PC-3 (cell line): ENCODE results near the gene MYO1A. TPM values are rescaled to one million over a fixed set of nuclear protein-coding genes. Genes with fewer than 3 reads are reported as not detected.

Source experiments
- ATAC-seq: fragments of 200-7000 bp; cut with Tn5 transposase; 2 replicates; pipeline ENCODE4 v1.9.1; 2020; ENCODE audit warnings: mild to moderate bottlenecking, moderate library complexity
- BruUV-seq: library from RNA; stranded (reverse); fragments of 400-500 nt; replicated peaks from 2 replicates; lab custom pipeline; 2021; lab: Mats Ljungman, UMichigan
- CTCF ChIA-PET: fragments of 300-600 bp; sonication (Branson Sonifier 250); formaldehyde crosslinking; loops from one replicate; lab custom pipeline; 2022; ENCODE audit warnings: antibody characterized with exemption; lab: Charles Lee
- POLR2A ChIA-PET: fragments of 300-600 bp; sonication (Branson Sonifier 250); formaldehyde crosslinking; loops from one replicate; lab custom pipeline; 2022; ENCODE audit warnings: antibody characterized with exemption; ENCODE audit not compliant: unreplicated experiment; lab: Charles Lee
- DNase-seq: peaks from one replicate; pipeline ENCODE4 v3.0.0-alpha.2; 2015
- H2AFZ ChIP-seq: fragments of 300-600 bp; sonication (generic); 2 replicates; pipeline ENCODE4 v1.6.0; 2016; ENCODE audit warnings: antibody characterized with exemption, low read length
- H3F3A ChIP-seq: fragments of 300-600 bp; sonication (generic); one replicate; pipeline ENCODE4 v1.6.0; 2017; ENCODE audit warnings: antibody characterized with exemption, low read length, control low read depth, mild to moderate bottlenecking; ENCODE audit not compliant: unreplicated experiment
- H3K27ac ChIP-seq: fragments of 300-600 bp; sonication (generic); 2 replicates; pipeline ENCODE4 v1.5.1; 2016; ENCODE audit warnings: mild to moderate bottlenecking, low read length
- H3K27me3 ChIP-seq: fragments of 300-600 bp; sonication (generic); 2 replicates; pipeline ENCODE4 v1.6.1; 2016; ENCODE audit warnings: low read length, mixed read lengths
- H3K36me3 ChIP-seq: fragments of 300-600 bp; sonication (generic); 2 replicates; pipeline ENCODE4 v1.6.1; 2016; ENCODE audit warnings: low read depth, mixed run types, low read length, mixed read lengths
- H3K4me1 ChIP-seq: fragments of 300-600 bp; sonication (generic); 2 replicates; pipeline ENCODE4 v1.5.1; 2016; ENCODE audit warnings: low read length; ENCODE audit not compliant: insufficient read depth
- H3K4me2 ChIP-seq: fragments of 300-600 bp; sonication (generic); 2 replicates; pipeline ENCODE4 v1.6.0; 2016; ENCODE audit warnings: low read length
- H3K4me3 ChIP-seq: fragments of 300-600 bp; sonication (generic); 2 replicates; pipeline ENCODE4 v1.5.1; 2016; ENCODE audit warnings: mild to moderate bottlenecking, low read length, mixed read lengths
- H3K79me2 ChIP-seq: fragments of 300-600 bp; sonication (generic); 2 replicates; pipeline ENCODE4 v1.6.1; 2017; ENCODE audit warnings: low read length, mixed read lengths
- H3K9ac ChIP-seq: fragments of 300-600 bp; sonication (generic); 2 replicates; pipeline ENCODE4 v1.6.0; 2016; ENCODE audit warnings: mild to moderate bottlenecking, low read length
- H3K9me2 ChIP-seq: fragments of 300-600 bp; sonication (generic); replicated peaks from 2 replicates; pipeline ENCODE4 v1.6.1; 2016; ENCODE audit warnings: mixed run types, low read length, mixed read lengths
- H3K9me3 ChIP-seq: fragments of 300-600 bp; sonication (generic); 2 replicates; pipeline ENCODE4 v1.6.1; 2016; ENCODE audit warnings: low read length, mixed read lengths
- H4K20me1 ChIP-seq: fragments of 300-600 bp; sonication (generic); 2 replicates; pipeline ENCODE4 v1.6.1; 2016; ENCODE audit warnings: low read length, mixed read lengths
- EZH2 ChIP-seq: fragments of 300-600 bp; sonication (generic); IDR thresholded peaks from one replicate; pipeline ENCODE4 v1.6.1; 2017; ENCODE audit warnings: antibody characterized with exemption, mild to moderate bottlenecking, low read length; ENCODE audit not compliant: unreplicated experiment
- EZH2phosphoT487 ChIP-seq: fragments of 300-600 bp; sonication (generic); IDR thresholded peaks from 2 replicates; pipeline ENCODE4 v1.6.1; 2018; ENCODE audit warnings: mild to moderate bottlenecking, antibody characterized with exemption, low read length, borderline replicate concordance
- intact Hi-C: fragments of 100-400 bp; cut with micrococcal nuclease; formaldehyde crosslinking; loops from 2 replicates; pipeline ENCODE4 v1.9.0; 2023
- total RNA-seq: library from RNA; depleted of rRNA; stranded (reverse); fragments of >200 nt; gene quantifications from 2 replicates; pipeline ENCODE4 v1.2.3, GENCODE V29; 2014
- TF ChIP-seq, protein P1 (sequence below): fragments of 300-600 bp; sonication (generic); conservative IDR thresholded peaks from 2 replicates; pipeline ENCODE4 v1.5.1; 2017; ENCODE audit warnings: antibody characterized with exemption, low read depth, mild to moderate bottlenecking, low read length

Gene MYO1A
- total RNA-seq, 1 experiment from 2014 or later: not detected

- no peaks in the 10 kb centered on the region for H3K27me3 ChIP-seq
- H3K9me2 ChIP-seq: no peaks in the 10 kb centered on the region
- intact Hi-C loops: no loop called here
- ChIA-PET POLR2A (no interaction called here), CTCF (no interaction called here)
- no peaks in the 10 kb centered on the region for H3K36me3 ChIP-seq
- ATAC-seq (no peak), DNase-seq (no peak)
- H3K79me2 ChIP-seq: no peaks in the 10 kb centered on the region
- no peaks in the 10 kb centered on the region for H3F3A ChIP-seq
- no peak overlapping the region for H2AFZ ChIP-seq
- no peak overlapping the region for H3K27ac ChIP-seq
- peaks cover 19% of the 10 kb centered on the region for H3K4me1 ChIP-seq
- TF ChIP-seq EZH2phosphoT487: no peak
- TF ChIP-seq, protein P1, sequence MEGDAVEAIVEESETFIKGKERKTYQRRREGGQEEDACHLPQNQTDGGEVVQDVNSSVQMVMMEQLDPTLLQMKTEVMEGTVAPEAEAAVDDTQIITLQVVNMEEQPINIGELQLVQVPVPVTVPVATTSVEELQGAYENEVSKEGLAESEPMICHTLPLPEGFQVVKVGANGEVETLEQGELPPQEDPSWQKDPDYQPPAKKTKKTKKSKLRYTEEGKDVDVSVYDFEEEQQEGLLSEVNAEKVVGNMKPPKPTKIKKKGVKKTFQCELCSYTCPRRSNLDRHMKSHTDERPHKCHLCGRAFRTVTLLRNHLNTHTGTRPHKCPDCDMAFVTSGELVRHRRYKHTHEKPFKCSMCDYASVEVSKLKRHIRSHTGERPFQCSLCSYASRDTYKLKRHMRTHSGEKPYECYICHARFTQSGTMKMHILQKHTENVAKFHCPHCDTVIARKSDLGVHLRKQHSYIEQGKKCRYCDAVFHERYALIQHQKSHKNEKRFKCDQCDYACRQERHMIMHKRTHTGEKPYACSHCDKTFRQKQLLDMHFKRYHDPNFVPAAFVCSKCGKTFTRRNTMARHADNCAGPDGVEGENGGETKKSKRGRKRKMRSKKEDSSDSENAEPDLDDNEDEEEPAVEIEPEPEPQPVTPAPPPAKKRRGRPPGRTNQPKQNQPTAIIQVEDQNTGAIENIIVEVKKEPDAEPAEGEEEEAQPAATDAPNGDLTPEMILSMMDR: no peak
- no peak for TF ChIP-seq EZH2
- H3K4me3 ChIP-seq: no peak overlapping the region
- BruUV-seq: no TSS peak
- H3K9ac ChIP-seq: no peak overlapping the region
- no peaks in the 10 kb centered on the region for H4K20me1 ChIP-seq
- H3K9me3 ChIP-seq: no peaks in the 10 kb centered on the region
- no peak overlapping the region for H3K4me2 ChIP-seq
Observed at GRCh38 chr12:57098546-57098945, 48.6 kb upstream of the MYO1A start.

DNA sequence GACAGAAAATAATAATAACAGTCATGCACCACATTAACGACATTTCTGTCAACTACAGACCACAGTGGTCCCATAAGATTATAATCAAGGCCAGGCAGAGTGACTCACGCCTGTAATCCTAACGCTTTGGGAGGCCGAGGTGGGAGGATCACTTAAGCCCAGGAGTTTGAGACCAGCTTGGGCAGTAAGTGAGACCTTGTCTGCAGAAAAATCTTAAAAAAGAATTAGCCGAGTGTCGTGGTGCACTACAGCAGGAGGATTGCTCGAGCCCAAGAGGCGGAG is 47.6 kb upstream of the MYO1A start:
- H3K9me2 ChIP-seq: no peaks in the 10 kb centered on the region
- ChIA-PET POLR2A (interaction anchor here (0.6 kb wide), 1 partner anchor 79 kb away, joined by 7 read pairs; no protein-coding TSS in a partner anchor), CTCF (no interaction called here)
- H3K27ac ChIP-seq: no peak overlapping the region
- H3K27me3 ChIP-seq: no peaks in the 10 kb centered on the region
- no peak overlapping the region for H2AFZ ChIP-seq
- no peaks in the 10 kb centered on the region for H4K20me1 ChIP-seq
- TF ChIP-seq EZH2phosphoT487 (no peak), EZH2 (no peak)
- TF ChIP-seq, protein P1: no peak
- no peak overlapping the region for H3K9ac ChIP-seq
- no peaks in the 10 kb centered on the region for H3K79me2 ChIP-seq
- intact Hi-C loops: no loop called here
- DNase-seq (no peak), ATAC-seq (no peak)
- no peak overlapping the region for H3K4me2 ChIP-seq
- BruUV-seq: no TSS peak
- H3F3A ChIP-seq: no peaks in the 10 kb centered on the region
- no peaks in the 10 kb centered on the region for H3K9me3 ChIP-seq
- H3K4me1 ChIP-seq: peaks cover 19% of the 10 kb centered on the region
- H3K36me3 ChIP-seq: no peaks in the 10 kb centered on the region
- H3K4me3 ChIP-seq: no peak overlapping the region

DNA sequence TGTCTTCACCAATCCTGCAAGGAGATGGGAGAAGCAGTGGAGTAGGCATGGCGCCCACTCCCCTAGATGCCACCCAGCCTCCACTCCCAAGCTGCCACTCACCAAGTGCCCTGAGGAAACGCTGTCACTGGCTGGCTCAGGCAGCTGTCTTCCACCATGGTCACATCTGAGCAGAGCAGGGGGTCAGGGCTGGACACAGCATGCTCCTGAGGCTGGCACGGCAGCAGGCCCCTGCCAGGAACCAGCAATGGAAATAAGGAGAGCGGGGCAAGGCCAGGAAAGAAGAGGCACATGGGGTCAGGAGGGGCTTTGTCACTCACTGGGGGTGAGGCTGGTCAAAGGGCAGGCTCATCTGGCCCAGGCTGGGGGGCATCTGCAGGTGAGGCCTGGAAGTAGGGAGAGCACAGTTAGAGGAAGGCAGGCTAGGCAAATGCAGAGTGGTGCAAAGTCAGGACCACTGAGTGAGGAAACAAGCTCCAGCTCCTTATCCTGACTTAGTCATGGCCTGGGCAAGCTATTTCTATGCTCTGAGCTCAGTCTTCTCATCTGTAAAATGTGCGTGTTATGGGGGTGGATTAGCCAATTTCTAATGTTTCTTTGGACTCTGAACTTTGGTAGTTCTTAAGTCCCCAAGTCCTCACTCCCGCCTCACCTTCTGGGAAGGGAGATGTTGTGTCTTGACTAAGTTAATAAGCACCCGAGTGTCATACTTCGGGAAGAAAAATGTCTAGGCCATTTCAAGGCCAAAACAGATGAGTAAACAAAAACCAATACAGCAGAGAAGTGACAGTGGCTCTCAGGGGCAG is 47.0 kb upstream of the MYO1A start:
- Histone ChIP-seq H3K27me3 (no peaks in the 10 kb centered on the region), H3K4me3 (no peak overlapping the region), H3K9ac (no peak overlapping the region), H3K4me1 (peaks cover 16% of the 10 kb centered on the region), H3K4me2 (no peak overlapping the region), H3K9me2 (no peaks in the 10 kb centered on the region), H3K9me3 (no peaks in the 10 kb centered on the region), H3K27ac (no peak overlapping the region), H3F3A (no peaks in the 10 kb centered on the region), H2AFZ (no peak overlapping the region), H3K79me2 (no peaks in the 10 kb centered on the region), H4K20me1 (no peaks in the 10 kb centered on the region), H3K36me3 (no peaks in the 10 kb centered on the region)
- BruUV-seq: no TSS peak
- intact Hi-C loops: no loop called here
- ChIA-PET POLR2A (no interaction called here), CTCF (no interaction called here)
- TF ChIP-seq EZH2 (no peak), EZH2phosphoT487 (no peak)
- TF ChIP-seq, protein P1: no peak
- DNase-seq: no peak
- no peak; the same call in 1 of the 2 replicates for ATAC-seq
